Ecto neural progenitor cell (in vitro differentiated cells): ENCODE results near the gene INPP1.

ENCODE experiments used
- DNase-seq: peaks from one replicate; pipeline ENCODE4 v3.0.0-alpha.2; 2018; ENCODE audit warnings: low spot score

Gene INPP1

GRCh38 chr2:190361572-190361971 lies 18.2 kb downstream of the INPP1 start:
- no peak for DNase-seq

DNA sequence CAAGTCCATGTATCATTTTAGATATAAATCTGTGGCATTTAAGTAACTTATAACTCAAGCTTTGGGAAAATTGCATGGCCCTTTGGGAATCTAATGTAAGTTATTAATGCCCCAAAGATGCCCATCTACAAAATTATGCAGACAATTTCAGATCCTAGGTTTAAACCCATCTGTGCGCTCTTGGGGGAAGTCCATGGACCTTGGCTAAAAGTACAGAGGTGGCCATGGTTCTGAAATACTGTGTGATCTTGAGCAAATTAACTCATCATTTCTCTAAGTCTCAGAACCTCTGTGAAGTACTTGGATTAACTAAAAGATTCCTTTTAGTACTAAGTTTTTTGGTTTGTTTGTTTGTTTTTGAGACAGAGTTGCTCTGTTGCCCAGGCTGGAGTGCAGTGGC lies 19.5 kb downstream of the INPP1 start:
- no peak for DNase-seq

- no peak for DNase-seq
These were observed 22.3 kb downstream of the INPP1 start for GRCh38 chr2:190365499-190366204.

DNA sequence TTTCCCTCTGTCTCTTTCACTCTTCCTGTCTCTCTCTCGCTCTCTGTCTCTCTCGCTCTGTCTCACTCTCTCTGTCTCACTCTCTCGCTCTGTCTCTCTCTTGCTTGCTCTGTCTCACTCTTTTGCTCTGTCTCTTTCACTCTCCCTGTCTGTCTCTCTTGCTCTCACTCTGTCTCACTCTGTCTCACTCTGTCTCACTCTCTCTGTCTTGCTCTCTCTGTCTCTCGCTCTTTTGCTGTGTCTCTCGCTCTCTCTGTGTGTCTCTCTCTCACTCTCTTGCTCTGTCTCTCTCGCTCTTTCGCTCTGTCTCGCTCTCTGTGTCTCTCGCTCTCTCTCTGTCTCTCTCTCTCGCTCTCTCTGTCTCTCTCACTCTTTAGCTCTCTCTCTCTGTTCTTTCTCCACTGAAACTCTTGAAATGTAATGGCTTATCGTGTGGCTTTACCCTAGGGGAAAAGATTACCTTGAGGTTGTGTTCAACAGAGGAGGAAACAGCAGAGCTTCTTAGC lies 22.9 kb downstream of the INPP1 start:
- DNase-seq, result no peak

DNA sequence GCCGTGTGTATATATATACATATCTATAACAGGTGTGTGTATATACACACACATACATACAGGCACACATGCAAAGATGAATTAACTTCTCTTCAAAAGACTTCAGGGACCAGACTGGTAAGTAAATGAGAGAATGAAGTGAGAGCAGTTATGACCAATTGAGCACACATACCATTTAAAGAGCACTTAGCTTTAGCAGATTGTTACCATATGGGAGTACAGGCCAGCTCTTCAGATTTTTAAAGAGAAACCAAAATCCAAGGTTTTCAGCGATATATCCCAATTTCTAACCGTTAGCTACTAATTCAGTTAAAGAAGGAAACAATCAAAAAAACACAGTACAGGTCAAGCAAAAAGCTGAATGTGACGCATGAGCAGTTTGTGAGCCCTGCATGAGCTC lies 23.7 kb downstream of the INPP1 start:
- DNase-seq, result no peak

DNA sequence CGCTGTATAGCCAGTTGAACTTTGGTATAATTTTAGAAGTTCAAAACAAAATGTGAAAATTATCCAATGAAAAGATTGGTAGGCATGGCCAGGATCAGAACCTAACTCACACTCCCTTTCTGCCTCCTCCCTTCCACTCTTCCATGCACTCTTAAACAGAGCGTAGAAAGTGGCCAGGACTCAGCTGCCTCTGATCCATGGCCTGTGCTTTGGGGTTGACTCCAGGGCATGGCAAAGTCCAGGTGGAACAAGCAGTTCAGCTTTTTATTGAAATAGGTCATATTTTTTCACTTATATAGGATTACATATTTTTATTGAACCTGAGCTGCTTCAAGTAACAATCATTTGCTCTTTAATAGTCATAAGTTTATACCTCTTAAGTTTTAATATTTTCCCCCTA lies 26.2 kb downstream of the INPP1 start:
- no peak for DNase-seq

DNA sequence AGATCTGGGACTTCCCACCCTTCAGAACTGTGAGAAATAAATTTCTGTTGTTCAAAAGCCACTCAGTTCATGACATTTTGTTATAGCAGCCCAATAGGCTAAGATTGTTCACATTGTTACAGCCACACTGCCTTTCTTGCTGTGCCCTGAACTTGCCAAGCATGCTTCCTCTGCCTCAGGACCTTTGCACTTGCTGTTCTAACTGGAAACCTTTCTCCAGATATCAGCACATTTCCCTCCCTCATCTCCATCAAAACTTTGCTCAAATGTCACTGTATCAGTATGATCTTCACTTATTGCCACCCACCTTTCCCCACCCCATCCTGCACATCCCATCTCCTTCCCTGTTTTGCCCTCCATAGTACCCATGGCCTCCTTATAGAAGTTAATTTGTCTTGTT lies 32.7 kb downstream of the INPP1 start:
- DNase-seq, result no peak

DNA sequence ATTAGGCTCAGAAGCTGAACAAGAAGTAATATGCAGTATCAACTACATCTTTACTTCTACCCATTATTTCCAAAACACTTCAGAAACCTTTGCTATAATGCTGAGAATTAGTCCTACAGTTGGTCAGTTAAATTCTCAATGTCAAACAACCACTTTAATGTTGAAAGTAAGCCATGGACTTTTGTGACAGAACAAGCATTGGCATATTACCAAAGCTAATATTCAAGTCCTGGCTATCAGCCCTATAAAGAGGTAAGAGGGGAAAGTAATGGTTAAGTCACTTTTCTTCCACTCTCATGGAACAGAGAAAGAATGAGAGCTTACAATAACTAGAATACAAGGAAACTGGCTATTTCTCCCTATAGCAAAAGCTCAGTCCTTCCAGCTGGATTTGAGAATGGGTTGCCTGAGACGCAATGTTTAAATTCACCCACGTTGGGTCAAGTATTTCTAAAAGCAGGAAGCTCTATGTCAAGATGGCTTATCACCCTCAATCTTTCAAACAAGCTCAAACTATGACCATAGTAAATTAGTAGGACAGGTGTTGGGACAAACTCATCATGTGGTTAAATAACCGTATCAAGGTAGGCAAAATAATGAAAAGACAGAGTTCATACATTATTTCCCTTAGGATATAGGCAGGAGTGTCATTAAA lies 33.3 kb downstream of the INPP1 start:
- no peak for DNase-seq

DNA sequence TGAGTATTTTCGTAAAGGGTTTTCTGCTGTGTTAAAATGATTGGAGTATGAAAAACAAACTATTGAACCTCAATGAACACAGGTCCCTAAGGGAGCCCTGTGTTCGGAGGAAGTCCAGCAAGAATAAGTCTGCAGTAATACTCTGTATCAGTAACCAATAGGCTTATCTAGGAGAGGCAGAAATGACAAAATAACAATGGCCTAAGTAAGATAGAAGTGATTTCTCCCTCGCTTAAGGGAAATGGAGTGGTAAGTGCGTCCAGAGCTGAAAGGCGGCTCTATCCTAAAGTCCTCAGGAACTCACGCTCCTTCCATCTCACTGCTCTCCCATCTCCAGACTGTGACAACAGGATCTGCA lies 35.5 kb downstream of the INPP1 start:
- no peak for DNase-seq

GRCh38 chr2:190379249-190379964 lies 36.0 kb downstream of the INPP1 start:
- DNase-seq, result no peak

DNA sequence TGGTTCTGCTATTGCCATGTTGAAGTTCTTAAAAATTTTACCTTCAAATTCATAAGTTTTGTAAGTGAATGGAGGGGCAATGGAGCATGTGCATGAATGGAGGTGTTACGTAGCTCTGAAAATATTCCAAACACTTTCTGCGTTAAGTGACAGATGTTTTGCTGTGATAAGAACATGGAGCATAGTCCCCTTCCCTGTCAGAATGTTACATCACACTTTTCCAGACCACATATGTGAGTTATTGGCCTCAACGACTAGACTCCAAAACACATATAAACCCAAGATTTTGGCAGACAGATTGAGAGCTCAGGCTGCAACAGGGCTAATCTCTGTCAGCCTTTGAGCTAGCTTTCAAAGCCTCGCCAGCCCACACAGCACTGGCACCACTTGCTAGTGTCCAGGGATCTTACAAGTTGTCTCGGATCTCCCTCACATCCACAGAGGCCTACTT lies 37.6 kb downstream of the INPP1 start:
- no peak for DNase-seq

DNA sequence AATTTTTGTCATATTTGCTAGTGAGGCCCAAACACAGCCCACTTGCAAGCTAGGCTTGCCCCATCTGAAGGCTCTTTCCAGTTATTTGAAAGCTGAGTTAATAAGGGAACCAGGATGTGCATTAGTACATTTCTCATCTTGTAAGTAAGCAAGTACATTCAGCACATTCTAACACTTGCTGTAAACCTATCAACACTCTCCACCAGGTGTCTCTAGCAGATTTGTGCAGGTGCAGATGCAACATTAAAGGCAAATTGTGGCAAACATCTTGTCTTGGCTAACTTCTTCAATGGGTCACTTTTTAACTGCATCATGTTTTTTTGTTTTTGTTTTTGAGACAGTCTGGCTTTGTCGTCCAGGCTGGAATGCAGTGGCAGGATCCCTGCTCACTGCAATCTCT lies 39.5 kb downstream of the INPP1 start:
- no peak for DNase-seq

DNA sequence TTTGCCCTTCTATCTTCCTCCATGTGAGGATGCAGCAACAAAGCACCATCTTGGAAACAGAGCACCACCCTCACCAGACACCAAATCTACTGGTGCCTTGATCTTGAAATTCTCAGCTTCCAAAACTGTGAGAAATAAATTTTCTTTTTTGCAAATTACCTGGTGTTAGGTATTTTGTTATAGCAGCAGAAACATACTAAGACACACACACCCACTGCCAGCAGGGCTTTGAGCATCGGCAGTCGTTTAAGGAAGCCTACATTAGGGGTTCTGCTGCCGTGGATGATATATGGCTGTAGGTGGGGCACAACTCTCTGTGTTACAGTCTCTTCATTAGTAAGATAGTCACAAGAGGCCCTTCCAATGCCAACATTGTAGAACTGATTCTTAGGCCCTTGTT lies 44.0 kb downstream of the INPP1 start:
- DNase-seq, result no peak

DNA sequence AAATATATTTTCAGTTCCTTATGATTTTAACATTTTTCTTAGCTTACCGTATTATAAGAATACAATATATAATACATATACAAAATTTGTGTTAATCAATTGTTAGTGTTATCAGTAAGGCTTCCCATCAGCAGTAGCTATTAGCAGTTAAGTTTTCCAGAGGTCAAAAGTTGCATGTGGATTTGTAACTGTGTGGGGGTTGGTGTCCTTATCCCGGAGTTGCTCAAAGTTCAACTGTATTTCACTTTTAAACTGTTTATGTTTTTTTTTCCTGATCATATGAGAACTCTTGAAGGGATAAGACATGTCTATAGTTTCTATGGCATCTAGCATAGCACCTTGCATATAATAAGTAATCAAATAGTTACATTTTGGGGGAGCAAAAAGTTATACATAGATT lies 52.9 kb downstream of the INPP1 start:
- no peak for DNase-seq

DNA sequence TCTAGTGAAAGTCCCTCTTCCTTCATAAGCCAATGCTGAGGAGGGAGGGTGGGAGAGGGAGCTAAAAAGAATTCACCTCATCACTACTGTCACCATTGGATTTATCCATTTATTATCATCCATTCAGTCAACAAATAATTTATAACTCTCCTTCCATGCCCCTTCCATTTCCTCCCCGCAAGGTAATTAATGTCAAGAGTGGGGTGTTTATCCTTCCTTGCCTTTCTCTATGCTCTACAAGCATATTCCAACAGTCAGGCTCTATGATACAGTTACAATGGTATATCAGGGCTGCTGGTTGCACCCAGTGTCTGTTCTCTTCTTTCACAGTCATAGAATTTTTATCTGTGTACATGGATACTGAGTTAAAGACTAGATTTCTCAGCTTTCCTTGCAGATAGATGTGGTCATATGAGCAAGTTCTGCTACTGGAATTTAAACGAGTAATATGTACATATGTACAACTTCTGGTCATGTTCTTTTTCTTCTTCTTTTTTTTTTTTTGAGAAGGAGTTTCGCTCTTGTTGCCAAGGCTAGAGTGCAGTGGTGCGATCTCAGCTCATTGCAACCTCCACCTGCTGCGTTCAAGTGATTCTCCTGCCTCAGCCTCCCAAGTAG lies 59.7 kb downstream of the INPP1 start:
- no peak for DNase-seq

GRCh38 chr2:190404487-190404886 lies 61.1 kb downstream of the INPP1 start:
- DNase-seq, result no peak

DNA sequence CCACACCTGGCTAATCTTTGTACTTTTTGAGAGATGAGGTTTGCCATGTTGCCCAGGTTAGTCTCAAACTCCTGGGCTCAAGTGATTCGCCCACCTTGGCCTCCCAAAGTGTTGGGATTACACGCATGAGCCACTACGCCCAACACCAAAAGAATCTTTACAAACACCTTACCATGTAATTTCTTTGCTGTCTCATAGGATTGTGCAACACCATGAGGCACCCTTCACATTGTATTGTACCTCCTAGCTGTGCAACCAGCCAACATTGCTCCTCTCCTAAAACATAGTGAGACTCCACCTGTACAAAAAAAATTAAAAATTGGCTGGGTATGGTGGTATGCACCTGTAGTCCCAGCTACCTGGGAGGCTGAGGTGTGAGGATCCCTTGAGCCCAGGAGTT lies 61.7 kb downstream of the INPP1 start:
- no peak for DNase-seq

GRCh38 chr2:190405995-190406394 lies 62.6 kb downstream of the INPP1 start:
- no peak for DNase-seq

DNA sequence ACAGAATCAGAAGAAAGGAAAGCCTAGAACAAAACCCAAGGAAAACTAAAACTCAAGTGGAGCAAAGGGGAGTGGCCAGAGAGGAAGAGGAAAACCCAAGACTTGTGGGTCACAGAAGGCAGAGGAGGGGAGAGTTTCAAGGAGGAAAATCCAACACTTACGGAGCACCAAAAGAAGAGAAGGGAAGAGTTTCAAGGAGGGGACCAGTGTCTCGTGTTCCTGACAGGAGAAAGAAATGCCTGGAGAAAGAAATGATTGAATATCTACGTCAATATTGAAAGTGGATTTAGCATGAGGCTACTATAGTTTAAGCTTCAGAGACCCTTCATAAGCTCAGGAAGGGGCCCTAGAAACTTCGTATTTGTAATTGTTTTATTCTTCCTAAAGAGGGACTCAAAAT lies 63.4 kb downstream of the INPP1 start:
- DNase-seq, result no peak

- DNase-seq, result no peak
These were observed 63.9 kb downstream of the INPP1 start for GRCh38 chr2:190407246-190407661.

GRCh38 chr2:190407662-190408537 lies 64.5 kb downstream of the INPP1 start, which contains the start of gene MFSD6:
MFSD6 (plus strand) TSS chr2:190408355; CDS start chr2:190436030, 27,675 bp downstream.
- DNase-seq, result peak; percentile 75
